GM21717 (cell line): ENCODE results near the gene FDX2.

Experiments
- ATAC-seq: cut with Tn5 transposase; IDR thresholded peaks from one replicate; pipeline ENCODE4 v1.9.1; 2021; ENCODE audit warnings: mild to moderate bottlenecking, moderate library complexity; ENCODE audit not compliant: unreplicated experiment

The FDX2 gene

DNA sequence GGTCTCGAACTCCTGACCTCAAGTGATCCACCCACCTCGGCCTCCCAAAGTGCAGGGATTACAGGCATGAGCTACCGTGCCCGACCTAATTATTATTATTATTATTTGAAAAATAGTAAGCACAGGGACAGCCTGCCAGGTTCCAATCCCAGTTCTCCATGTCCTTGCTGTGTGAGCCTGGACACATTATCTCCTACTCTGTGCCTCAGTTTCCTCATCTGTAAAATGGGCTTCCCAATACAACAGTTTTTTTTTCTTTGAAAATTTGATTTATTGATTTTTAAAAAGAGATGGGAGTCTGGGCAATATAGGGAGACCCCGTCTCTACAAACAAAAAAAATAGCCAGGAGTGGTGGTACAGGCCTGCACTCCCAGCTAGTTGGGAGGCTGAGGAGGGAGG, 9.5 kb downstream of the FDX2 start:
- ATAC-seq = no peak

DNA sequence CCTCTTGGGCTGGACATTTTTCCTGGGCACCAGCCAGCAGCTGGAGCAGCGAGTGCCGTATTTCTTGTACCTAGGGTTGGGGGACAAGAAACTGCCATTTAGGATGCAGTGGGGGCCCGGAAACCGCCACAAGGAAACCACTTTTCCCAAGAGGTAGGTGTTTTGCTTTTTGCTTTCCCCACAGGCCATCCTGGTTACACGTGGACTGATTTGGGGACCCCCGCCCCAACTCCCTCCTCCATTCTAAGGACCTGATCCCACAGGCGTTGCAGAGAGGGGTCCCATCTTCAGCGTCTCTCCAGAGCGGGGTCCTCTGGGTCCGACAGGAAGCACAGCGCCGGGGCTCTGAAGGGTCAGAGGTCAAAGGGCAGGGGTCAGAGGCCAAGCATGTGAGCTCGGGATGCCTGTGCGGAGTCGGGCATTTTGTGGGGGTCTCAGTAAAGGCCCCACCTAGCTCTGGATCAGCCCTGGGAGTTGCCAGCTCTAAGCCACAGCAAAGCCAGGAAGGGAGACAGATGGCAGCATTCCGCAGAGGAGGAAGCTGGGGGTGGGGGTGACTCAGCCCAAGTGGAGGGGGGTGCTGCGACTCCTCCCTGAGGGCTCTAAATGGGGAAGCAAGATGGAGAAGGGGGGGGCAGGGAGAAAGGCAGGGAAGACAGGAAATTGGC, 10.5 kb downstream of the FDX2 start:
- no peak for ATAC-seq

DNA sequence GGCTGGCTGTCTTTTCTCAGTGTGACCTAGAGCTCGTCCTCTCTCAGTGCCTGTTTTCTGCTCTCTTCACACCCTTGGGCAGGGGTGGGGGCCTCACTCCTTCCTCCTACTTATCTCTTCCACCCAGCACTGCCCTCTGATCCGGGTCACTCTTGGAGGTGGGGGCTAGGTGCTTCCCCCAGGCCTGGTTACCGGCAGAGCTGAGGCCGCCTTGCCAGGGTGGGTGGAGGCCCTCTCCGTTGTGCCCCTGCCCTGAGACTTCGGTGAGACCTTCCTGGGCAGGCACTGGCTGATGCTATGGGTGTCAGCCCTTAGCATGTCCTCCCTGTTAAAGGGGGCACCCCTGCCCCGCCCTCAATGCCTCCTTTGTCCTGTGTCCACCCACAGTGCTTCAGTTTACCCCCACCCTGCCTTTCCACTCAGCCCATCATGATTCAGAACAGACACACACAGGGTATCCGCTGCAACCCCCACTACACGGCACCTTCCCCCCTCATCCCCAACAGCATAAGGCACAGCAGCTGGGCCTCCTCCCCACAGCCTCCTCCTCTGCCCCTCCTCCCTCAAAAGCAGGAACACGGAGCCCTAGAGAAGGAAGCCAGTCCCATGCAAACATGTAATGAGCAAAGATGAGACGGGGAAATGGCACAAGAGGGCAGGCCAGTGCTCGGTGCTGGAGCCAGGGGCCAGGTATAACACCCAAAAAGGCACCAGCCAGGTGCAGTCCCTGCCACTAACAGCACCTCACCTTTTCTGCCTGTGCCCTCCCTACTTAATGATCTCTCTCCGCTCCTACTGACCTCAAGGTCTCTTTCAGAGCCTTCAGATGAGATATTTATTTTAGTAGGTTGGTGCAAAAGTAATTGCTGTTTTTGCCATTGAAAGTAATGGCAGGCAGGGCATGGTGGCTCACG, 16.0 kb downstream of the FDX2 start:
- no peak for ATAC-seq

DNA sequence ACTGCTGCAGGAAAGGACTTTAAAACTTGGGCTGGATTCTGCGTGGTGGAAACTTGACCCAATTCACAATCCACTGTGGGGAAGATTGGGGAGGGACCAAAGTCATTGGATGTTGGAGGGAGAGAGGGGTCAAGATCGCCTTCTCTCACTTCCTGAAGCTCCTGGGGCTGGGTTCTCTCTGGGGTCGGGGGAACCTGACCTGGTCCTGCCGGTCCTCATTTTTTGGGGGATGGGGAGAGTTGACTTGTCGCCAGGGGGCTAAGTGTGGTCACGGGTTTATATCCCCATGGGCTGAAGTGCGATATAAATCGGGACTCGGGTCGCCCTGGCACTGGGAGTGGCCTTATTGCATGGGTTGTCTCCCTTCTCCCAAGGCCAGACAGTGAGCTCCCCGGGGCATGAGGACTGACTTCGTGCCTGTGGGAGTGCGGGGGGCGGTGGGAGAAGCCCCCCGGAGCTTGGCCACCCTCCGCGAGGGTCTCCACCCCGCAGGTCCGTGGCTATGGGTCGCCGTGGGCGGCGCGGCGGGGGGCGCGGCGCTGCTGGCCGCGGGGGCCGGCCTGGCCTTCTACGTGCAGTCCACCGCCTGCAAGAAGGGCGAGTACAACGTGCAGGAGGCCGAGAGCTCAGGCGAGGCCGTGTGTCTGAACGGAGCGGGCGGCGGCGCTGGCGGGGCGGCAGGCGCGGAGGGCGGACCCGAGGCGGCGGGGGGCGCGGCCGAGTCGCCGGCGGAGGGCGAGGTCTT, 19.8 kb downstream of the FDX2 start:
- no peak for ATAC-seq

DNA sequence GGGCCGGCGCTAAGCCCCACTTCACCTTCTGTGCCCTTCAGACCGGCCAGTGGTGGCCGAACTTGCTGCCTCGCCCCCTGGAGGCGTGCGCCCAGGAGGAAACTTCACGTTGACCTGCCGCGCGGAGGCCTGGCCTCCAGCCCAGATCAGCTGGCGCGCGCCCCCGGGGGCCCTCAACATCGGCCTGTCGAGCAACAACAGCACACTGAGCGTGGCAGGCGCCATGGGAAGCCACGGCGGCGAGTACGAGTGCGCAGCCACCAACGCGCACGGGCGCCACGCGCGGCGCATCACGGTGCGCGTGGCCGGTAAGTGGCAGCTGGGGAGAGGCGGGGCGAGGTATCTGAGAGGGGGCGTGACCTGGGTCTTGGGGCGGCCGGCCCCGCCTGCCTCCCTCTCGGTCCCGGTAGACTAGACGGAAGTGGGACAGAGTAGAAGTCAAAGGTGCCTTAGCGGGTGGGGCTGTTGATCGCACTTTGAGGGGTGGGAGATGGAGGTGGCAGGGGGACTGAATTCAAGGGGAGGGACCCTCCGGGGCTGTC, 20.4 kb downstream of the FDX2 start:
- ATAC-seq = no peak

DNA sequence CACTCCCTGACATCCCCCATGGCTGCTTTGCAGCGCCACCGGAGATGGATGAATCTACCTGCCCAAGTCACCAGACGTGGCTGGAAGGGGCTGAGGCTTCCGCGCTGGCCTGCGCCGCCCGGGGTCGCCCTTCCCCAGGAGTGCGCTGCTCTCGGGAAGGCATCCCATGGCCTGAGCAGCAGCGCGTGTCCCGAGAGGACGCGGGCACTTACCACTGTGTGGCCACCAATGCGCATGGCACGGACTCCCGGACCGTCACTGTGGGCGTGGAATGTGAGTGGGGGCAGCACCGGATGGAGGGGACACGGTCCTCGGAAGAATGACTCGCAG, 21.5 kb downstream of the FDX2 start:
- ATAC-seq = no peak

DNA sequence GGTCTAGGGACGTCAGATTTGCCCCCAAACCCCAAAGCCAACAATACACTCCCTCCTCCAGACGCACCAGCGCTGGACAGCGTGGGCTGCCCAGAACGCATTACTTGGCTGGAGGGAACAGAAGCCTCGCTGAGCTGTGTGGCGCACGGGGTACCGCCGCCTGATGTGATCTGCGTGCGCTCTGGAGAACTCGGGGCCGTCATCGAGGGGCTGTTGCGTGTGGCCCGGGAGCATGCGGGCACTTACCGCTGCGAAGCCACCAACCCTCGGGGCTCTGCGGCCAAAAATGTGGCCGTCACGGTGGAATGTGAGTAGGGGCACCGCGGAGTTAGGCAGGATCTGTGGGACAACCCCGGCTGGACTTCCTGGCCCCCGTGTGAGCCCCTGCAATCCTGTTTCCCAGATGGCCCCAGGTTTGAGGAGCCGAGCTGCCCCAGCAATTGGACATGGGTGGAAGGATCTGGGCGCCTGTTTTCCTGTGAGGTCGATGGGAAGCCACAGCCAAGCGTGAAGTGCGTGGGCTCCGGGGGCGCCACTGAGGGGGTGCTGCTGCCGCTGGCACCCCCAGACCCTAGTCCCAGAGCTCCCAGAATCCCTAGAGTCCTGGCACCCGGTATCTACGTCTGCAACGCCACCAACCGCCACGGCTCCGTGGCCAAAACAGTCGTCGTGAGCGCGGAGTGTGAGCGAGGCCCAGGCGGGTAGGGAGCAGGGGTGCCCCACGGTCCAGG, 22.0 kb downstream of the FDX2 start:
- no peak for ATAC-seq

DNA sequence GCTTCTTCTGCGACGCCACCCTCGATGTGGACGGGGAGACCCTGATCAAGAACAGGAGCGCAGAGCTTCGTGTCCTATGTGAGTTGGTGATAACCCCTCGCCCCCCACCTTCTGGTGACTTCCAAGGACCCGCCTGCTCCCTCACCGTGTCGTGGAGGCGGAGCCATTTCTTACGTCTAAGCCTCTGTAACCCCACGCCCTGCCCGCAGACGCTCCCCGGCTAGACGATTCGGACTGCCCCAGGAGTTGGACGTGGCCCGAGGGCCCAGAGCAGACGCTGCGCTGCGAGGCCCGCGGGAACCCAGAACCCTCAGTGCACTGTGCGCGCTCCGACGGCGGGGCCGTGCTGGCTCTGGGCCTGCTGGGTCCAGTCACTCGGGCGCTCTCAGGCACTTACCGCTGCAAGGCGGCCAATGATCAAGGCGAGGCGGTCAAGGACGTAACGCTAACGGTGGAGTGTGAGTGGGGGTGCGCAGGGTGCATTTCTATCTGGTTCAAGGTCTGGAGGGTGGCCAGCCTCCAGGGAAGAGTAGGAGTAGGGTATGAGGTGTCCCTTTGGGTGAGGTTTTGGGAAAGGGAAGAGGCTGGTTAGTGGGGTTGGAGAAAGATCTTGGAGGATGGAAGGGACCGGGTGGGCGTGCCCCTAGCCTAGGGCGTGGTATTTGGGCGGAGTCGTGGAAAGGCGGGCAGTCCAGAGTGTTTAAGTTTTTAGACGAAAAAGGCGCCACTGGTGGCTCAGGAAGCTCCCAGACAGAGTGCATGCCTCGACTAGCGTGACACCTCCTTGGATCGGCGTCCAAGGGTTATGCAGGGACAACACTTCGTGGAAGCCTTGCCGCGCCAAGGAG, 22.8 kb downstream of the FDX2 start:
- no peak for ATAC-seq

DNA sequence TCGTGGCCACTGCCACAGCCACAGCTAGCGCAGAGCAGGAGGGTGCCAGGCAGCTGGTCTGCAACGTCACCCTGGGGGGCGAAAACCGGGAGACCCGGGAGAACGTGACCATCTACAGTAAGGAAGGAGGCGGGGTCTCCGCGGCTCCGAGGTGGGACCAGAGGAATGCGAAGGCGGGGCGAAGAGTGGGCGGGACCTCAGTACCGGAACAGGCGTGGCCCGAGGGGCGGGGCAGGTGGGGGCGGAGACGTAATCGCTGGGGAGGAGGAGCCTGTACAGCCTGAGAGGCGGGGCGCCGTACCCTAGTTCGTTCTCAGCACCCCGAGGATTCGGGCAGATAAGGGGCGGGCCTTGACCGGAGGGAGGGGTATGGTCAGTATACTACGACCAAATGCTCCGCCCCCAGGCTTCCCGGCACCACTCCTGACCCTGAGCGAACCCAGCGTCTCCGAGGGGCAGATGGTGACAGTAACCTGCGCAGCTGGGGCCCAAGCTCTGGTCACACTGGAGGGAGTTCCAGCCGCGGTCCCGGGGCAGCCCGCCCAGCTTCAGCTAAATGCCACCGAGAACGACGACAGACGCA, 23.5 kb downstream of the FDX2 start:
- ATAC-seq = peak; percentile 34

DNA sequence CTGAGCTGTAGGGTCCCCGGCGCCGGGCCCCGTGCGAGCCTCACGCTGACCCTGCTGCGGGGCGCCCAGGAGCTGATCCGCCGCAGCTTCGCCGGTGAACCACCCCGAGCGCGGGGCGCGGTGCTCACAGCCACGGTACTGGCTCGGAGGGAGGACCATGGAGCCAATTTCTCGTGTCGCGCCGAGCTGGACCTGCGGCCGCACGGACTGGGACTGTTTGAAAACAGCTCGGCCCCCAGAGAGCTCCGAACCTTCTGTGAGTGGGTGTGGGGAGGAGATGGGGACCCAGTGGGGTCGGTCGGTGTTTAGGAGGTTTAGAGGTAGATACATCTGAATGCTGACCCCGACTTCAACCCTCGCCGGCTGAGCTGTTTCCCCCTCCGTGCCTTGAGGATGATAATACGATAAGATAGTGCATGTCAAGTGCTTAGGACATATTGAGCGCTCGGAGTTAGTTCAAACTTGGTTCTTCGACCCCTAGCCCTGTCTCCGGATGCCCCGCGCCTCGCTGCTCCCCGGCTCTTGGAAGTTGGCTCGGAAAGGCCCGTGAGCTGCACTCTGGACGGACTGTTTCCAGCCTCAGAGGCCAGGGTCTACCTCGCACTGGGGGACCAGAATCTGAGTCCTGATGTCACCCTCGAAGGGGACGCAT, 24.1 kb downstream of the FDX2 start:
- peak; percentile 1 for ATAC-seq

DNA sequence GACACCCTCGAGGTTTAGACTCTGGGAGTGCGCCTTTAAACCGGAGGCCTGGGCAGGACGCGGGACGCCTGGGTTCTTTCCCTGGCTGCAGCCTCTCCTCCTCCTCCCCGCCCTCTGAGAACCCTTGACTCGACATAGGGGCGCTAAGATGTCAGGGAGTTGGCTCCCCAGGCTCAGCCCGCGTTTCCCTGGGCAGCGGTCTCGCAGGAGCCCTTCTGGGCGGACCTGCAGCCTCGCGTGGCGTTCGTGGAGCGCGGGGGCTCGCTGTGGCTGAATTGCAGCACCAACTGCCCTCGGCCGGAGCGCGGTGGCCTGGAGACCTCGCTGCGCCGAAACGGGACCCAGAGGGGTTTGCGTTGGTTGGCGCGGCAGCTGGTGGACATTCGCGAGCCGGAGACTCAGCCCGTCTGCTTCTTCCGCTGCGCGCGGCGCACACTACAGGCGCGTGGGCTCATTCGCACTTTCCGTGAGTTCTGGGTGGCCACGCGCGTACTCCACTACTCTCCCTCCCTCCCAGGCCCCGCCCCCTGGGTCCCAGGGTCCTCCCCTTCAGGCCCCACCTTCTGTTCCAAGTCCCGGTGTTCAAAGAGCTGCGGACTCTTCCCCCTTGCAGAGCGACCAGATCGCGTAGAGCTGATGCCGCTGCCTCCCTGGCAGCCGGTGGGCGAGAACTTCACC, 24.8 kb downstream of the FDX2 start:
- ATAC-seq = no peak

DNA sequence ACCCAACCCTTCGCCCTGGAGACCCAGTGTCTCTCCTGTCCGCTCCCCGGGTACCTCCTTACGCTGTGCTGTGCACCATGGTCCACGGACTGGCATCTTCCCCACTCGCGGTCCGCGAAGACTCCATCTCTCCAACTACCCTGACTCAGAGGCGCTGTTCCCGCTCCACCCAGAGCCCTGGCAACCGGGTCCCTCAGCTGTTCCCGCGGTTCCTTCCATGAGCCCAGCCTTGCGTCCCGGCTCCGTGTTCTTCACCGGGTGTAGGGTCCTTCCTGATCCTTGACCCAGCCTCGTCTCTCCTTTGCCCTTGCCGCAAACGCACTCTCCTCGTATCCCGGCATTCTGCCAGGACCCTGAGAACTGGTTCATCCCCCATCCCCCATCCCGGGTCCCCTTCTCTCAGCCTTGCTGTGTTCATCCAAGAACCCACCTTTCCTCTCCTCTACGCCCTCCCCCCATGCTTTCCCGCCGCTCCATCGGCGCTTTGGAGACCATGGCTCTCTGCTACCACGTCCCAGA, 25.4 kb downstream of the FDX2 start:
- no peak for ATAC-seq

DNA sequence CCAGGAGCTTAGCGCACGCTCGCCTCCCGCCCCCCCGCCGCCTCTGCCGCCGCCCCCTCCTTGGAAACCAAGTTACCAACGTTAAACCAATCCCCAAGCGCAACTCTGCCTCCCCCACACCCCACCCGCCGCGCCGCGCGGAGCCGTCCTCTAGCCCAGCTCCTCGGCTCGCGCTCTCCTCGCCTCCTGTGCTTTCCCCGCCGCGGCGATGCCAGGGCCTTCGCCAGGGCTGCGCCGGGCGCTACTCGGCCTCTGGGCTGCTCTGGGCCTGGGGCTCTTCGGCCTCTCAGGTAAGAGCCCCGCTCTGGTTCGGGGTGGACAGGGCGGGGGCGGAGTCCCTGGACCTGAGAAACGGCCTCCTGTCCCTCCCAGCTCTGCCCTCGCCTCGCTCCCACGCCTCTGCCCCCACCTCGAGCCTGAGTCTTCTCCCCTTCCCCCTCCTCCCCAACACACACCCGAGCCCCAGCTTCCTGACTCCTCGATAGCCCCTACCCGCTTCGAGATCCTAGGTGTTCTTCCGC, 25.9 kb downstream of the FDX2 start, which contains the start of gene ICAM5:
TSS of gene ICAM5 (plus strand) at position 117 of the 521 bp plus-strand sequence. CDS start at position 209, 92 bp downstream.
- no peak for ATAC-seq

DNA sequence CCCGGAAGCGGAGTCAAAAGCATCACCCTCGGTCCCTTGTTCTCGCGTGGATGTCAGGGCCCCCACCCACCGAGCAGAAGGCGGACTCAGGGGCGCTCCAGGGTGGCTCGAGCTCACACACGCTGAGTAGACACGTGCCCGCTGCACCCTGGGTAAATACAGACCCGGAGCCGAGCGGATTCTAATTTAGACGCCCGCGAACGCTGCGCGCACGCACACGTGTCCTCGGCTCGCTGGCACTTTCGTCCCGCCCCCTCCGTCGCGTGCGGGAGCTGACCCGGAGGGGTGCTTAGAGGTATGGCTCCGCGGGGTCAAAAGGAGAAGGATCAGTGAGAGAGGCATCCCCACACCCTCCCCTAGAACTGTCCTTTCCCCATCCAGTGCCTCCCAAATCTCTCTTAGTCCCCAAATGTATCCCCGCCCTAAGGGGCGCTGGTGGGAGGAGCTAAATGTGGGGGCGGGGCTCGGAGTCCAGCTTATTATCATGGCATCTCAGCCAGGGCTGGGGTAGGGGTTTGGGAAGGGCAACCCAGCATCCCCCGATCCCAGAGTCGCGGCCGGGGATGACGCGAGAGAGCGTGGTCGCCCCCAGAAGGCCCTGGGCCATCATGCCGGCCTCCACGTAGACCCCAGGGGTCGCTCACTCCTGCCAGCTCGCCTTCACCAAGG, 26.5 kb downstream of the FDX2 start:
- no peak for ATAC-seq

DNA sequence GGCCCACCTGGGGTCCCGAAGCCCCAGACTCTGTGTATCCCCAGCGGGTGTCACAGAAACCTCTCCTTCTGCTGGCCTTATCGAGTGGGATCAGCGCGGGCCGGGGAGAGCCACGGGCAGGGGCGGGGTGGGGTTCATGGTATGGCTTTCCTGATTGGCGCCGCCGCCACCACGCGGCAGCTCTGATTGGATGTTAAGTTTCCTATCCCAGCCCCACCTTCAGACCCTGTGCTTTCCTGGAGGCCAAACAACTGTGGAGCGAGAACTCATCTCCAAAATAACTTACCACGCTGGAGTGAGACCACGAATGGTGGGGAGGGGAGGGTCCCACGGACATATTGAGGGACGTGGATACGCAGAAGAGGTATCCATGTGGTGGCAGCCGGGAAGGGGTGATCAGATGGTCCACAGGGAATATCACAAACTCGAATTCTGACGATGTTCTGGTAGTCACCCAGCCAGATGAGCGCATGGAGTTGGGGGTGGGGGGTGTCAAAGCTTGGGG, 27.1 kb downstream of the FDX2 start:
- ATAC-seq = no peak

DNA sequence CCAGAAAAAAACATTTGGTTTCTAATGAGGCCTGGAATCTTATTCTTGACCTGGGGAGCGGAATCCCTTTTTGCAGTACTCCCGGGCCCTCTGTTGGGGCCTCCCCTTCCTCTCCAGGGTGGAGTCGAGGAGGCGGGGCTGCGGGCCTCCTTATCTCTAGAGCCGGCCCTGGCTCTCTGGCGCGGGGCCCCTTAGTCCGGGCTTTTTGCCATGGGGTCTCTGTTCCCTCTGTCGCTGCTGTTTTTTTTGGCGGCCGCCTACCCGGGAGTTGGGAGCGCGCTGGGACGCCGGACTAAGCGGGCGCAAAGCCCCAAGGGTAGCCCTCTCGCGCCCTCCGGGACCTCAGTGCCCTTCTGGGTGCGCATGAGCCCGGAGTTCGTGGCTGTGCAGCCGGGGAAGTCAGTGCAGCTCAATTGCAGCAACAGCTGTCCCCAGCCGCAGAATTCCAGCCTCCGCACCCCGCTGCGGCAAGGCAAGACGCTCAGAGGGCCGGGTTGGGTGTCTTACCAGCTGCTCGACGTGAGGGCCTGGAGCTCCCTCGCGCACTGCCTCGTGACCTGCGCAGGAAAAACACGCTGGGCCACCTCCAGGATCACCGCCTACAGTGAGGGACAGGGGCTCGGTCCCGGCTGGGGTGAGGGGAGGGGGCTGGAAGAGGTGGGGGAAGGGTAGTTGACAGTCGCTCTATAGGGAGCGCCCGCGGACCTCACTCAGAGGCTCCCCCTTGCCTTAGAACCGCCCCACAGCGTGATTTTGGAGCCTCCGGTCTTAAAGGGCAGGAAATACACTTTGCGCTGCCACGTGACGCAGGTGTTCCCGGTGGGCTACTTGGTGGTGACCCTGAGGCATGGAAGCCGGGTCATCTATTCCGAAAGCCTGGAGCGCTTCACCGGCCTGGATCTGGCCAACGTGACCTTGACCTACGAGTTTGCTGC, 28.7 kb downstream of the FDX2 start, which contains the start of gene ICAM4:
TSS of gene ICAM4 (plus strand) at position 153 of the 935 bp plus-strand sequence. CDS start at position 211, 58 bp downstream.
- ATAC-seq = no peak
